Measurements from ENCODE around the gene GUCY1A2.

Gene GUCY1A2

DNA sequence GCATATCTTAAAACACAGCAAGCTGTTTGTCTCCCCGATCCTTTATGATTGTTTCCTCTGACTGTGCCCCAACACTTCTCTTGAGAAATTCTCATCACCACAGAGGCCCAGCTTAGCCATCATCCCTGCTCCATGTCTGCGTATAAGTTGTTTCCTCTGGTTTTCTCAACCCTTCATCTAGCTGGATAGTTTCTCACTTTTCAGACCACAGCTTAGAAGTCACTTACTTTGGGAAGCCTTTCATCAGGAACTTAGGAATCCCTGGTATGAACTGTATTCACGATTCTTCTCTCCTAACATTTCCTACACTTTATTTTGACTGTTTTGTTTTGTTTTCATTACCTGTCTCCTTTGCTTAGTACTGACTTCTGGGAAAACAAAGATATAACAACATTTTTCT, 295.2 kb downstream of the GUCY1A2 start:
- H3K27ac ChIP-seq, result no peak overlapping the region

DNA sequence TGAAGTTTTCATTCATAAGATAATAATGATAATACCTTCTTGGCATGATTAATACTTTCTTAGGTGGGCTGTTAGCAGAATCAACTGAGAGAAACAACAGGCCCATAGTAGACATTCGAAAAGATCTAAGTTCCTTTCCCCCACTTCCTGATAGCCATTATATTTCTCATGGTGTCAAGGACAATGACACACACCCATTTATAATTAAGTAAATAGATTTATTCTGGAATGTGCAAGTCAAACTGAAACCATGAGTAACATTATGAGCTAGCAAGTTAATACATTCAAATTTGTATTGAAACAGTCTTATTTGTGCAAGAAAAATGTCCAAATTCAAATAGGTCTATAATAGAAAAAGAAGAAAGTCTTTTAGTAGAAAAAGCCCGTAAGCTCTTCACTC, 301.1 kb downstream of the GUCY1A2 start:
- H3K27ac ChIP-seq, result no peak overlapping the region
- TF ChIP-seq, protein P1, sequence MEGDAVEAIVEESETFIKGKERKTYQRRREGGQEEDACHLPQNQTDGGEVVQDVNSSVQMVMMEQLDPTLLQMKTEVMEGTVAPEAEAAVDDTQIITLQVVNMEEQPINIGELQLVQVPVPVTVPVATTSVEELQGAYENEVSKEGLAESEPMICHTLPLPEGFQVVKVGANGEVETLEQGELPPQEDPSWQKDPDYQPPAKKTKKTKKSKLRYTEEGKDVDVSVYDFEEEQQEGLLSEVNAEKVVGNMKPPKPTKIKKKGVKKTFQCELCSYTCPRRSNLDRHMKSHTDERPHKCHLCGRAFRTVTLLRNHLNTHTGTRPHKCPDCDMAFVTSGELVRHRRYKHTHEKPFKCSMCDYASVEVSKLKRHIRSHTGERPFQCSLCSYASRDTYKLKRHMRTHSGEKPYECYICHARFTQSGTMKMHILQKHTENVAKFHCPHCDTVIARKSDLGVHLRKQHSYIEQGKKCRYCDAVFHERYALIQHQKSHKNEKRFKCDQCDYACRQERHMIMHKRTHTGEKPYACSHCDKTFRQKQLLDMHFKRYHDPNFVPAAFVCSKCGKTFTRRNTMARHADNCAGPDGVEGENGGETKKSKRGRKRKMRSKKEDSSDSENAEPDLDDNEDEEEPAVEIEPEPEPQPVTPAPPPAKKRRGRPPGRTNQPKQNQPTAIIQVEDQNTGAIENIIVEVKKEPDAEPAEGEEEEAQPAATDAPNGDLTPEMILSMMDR (conservative IDR thresholded peaks at IDR 0.05), result no peak
- TF ChIP-seq ZFX (IDR thresholded peaks at IDR 0.05), result no peak

More for the DNA sequence above, 295.2 kb downstream of the GUCY1A2 start:
- TF ChIP-seq, protein P1 (conservative IDR thresholded peaks at IDR 0.05), result no peak
- no peak for TF ChIP-seq ZFX (IDR thresholded peaks at IDR 0.05)

DNA sequence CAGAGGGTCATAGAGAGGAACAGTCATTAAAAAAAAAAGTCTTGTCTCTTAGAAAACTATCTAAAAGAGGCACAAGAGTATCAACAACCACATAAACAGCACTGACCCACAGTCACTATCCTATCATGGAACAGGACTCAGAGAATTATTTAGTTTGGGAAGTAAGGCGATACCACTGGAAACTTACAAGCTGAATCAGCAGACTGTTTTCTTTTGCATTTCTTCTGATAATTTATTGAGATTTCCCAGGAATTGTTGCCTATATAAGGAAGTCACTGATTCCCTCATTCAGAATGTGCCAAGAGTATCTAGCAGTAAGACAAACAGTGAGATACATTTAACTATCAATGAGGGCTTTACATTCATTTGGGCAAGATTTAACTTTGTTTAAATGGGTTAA, 304.1 kb downstream of the GUCY1A2 start:
- TF ChIP-seq ZFX (IDR thresholded peaks at IDR 0.05), result no peak
- TF ChIP-seq, protein P1 (conservative IDR thresholded peaks at IDR 0.05), result no peak
- H3K27ac ChIP-seq, result no peak overlapping the region

DNA sequence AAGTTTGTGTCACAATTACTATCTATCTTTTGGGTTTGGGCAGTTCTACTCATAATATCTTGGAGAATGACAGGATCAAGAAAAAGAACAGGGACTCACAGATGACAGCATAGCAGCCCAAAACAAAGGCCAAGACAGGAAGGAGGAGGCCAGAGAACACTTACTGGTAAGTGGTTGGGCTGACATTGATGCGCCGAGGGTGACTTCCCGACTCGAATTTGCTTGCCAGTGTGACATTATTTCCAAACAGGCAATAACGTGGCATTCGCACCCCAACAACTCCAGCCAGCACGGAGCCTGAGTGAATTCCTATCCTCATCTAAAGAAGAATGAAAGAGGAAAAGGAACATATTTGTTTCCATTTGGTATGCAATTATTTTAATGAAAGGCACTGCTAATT, 309.9 kb downstream of the GUCY1A2 start:
- TF ChIP-seq, protein P1 (conservative IDR thresholded peaks at IDR 0.05), result no peak
- TF ChIP-seq ZFX (IDR thresholded peaks at IDR 0.05), result no peak
- no peak overlapping the region for H3K27ac ChIP-seq

DNA sequence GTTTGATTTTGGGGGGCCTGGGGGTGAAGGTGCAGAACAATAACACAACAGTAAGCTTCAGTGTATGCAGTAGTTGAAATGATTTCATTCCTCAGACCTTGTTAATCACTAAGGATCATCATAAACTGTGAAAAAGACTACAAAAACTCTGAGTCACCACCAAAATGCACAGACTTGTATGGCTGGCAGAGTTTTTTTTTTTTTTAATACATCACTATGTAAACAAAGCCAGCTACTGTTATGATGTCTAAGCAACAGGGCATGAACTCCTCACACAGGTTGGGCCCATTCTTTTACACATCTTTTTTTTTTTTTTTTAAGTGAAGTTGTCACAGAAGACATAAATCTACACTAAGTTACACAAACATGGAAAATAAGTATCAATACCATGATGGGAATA, 311.9 kb downstream of the GUCY1A2 start:
- TF ChIP-seq, protein P1 (conservative IDR thresholded peaks at IDR 0.05), result no peak
- no peak for TF ChIP-seq ZFX (IDR thresholded peaks at IDR 0.05)
- H3K27ac ChIP-seq, result no peak overlapping the region

DNA sequence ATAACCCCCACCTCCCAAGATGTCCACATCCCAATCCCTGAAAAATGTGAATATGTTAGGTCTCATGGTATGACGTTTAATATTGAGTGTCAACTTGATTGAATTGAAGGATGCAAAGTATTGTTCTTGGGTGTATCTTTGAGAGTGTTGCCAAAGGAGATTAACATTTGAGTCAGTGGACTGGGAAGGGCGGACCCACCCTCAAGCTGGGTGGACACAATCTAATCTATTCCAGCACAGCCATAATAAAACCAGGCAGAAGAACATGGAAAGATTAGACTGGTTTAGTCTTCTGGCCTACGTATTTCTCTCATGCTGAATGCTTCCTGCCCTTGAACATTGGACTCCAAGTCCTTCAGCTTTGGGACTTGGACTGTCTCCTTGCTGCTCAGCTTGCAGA, 315.5 kb downstream of the GUCY1A2 start:
- TF ChIP-seq ZFX (IDR thresholded peaks at IDR 0.05), result no peak
- TF ChIP-seq, protein P1 (conservative IDR thresholded peaks at IDR 0.05), result no peak
- no peak overlapping the region for H3K27ac ChIP-seq

DNA sequence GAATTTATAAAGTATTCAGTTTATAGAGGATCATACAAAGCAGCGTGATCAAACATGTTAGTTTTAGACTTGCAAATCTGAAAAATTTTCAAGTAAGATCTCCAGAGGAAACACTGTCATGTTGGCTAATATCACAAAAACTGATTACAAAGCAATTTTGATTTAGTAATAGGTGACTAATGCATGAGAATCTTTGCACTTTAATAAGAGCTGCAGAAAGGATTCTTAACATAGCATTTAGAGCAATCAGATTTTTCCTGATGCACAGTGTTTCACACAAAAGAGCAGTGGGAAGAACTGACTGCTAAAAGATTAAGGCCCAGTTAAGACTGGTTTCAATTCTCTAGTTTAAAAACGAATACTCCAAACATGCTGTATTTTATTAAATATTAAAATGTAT, 321.2 kb downstream of the GUCY1A2 start:
- H3K27ac ChIP-seq, result no peak overlapping the region
- TF ChIP-seq ZFX (IDR thresholded peaks at IDR 0.05), result no peak

DNA sequence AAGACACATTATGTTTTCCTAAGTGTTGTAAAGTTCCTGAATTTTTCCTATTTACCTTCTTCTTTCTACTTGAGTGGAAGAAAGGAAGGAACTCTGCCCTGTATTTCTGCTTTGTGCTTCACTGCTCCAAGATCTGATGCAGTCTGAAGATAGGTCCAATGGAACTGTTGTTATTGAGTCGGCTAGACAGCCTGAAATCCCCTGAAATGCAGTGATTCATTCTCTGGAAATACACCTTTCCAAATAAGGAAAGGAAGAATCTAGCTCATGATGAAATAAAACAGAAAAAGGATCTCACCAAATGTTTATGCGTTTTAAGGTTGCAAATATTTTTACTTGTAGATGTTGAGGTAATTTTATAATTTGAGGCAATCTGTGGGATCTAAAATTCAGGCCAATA, 322.8 kb downstream of the GUCY1A2 start:
- no peak for TF ChIP-seq ZFX (IDR thresholded peaks at IDR 0.05)
- TF ChIP-seq, protein P1 (conservative IDR thresholded peaks at IDR 0.05), result no peak
- H3K27ac ChIP-seq, result no peak overlapping the region
